Central memory CD8-positive, alpha-beta T cell (primary cell): ENCODE results near the gene GIGYF2.
A peak's percentile ranks its signal among the peaks of the same experiment; 100 is the strongest.

Experiments used
- ATAC-seq: fragments of 150-1000 bp; cut with Tn5 transposase; replicated peaks from 2 replicates; pipeline ENCODE4 v1.10.0; 2022; ENCODE audit warnings: mild to moderate bottlenecking, moderate FRiP score, moderate number of reproducible peaks; ENCODE audit not compliant: poor library complexity, severe bottlenecking; ENCODE audit errors: extremely low read depth
- DNase-seq, 2 donors: peaks; one replicate each; pipeline ENCODE4 v3.0.0; 2021; ENCODE audit warnings: low spot score in 2 of 2
- H3K27ac Mint-ChIP-seq: one replicate; pipeline ENCODE4 v1.8.0; 2022; ENCODE audit warnings: low read depth, mild to moderate bottlenecking, moderate library complexity, mixed read lengths
- H3K27me3 Mint-ChIP-seq: one replicate; pipeline ENCODE4 v1.8.0; 2022; ENCODE audit warnings: mixed read lengths
- H3K36me3 Mint-ChIP-seq: one replicate; pipeline ENCODE4 v1.8.0; 2022; ENCODE audit warnings: mild to moderate bottlenecking, moderate library complexity, mixed read lengths; ENCODE audit not compliant: insufficient read depth
- H3K4me1 Mint-ChIP-seq: one replicate; pipeline ENCODE4 v1.8.0; 2022; ENCODE audit warnings: mixed read lengths
- H3K4me3 Mint-ChIP-seq: one replicate; pipeline ENCODE4 v1.8.0; 2022; ENCODE audit warnings: mild to moderate bottlenecking, moderate library complexity, mixed read lengths
- H3K9me3 Mint-ChIP-seq: one replicate; pipeline ENCODE4 v1.8.0; 2022; ENCODE audit warnings: mixed read lengths

GIGYF2 gene

DNA sequence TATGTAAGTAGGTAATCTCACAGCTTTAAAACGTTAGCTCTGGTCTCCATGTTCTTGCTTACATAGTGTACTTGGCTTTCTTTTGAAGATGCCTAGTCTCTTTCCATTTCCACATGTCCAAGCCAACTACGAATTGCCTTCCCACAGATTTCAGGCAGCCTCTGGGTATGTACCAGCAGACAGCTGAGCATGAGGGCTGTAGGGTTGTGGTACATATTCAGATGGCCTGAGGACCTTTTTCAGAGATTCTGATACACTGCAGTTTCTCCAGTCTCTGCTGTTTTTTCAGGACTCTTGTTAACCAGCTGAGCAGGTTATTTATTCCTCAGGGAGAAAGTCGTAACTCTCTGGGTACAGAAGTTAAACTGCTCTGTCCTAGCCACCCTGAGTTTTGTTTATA lies 82.3 kb downstream of the GIGYF2 start:
- H3K4me3 Mint-ChIP-seq: no peak overlapping the region
- H3K27me3 Mint-ChIP-seq: no peaks in the 10 kb centered on the region
- no peaks in the 10 kb centered on the region for H3K9me3 Mint-ChIP-seq
- H3K27ac Mint-ChIP-seq: no peak overlapping the region
- no peak for ATAC-seq
- no peak for DNase-seq
- H3K36me3 Mint-ChIP-seq: peaks cover 17% of the 10 kb centered on the region
- H3K4me1 Mint-ChIP-seq: no peaks in the 10 kb centered on the region

DNA sequence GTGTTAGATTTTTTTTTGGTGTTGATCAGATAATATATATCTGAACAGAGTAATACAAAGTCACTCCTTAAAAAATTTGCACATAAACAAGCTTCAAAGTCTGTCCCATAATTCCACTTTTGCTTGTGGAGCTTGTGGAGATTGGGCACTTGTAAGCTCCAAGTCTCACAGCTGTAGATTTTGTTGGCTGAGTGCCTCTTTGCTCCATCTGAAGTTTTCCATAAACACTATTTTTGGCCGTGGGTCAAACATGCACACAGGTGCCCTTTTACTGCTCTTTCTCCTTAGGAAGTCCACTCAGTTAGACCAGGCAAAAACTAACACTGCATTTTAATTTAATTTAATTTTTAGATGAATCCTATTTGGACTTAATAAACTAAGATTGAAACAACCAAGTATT lies 82.8 kb downstream of the GIGYF2 start:
- Mint-ChIP-seq H3K27me3 (no peaks in the 10 kb centered on the region), H3K4me1 (no peaks in the 10 kb centered on the region), H3K36me3 (peaks cover 15% of the 10 kb centered on the region), H3K4me3 (no peak overlapping the region), H3K9me3 (no peaks in the 10 kb centered on the region), H3K27ac (no peak overlapping the region)
- no peak for ATAC-seq
- no peak for DNase-seq

DNA sequence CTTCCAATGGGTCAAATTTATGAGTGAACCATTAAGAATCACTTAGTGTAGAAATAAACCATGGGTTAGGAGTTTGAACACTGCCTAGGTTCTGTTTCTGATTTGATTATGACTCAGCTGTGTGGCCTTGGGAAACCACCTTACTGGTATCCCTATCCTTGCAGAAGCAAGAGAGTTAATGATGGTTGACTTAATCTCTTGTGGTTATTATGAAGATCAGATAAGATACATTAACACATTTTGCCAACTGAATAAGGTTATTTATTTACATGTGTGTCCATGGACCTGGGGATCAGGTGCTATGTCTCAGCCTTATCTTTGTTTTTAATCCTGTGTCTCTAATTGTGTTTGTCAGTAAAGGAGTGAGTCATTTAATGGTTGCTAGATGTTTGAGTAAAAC lies 84.6 kb downstream of the GIGYF2 start:
- no peaks in the 10 kb centered on the region for H3K27me3 Mint-ChIP-seq
- ATAC-seq: peak; percentile 72
- peaks cover 15% of the 10 kb centered on the region for H3K36me3 Mint-ChIP-seq

DNA sequence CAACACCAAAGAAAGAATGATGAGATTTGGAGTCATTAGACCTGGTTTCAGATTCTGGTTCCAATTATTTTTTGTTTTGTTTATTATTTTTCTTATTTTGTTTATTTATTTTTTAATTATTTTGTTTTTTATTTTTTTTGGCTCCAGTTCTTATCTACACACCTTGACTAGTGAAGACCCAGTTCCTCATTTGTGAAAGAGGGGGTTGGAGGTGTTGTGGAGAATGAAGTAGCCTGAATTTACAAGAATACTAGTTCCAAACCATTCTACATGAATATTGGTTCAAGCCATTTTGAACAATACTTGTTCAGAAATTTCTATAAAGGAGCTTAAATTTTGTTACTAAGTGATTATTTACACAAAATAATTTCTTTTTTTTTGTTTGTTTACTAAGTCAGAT lies 86.1 kb downstream of the GIGYF2 start:
- Mint-ChIP-seq H3K9me3 (no peaks in the 10 kb centered on the region), H3K4me1 (no peaks in the 10 kb centered on the region), H3K27me3 (no peaks in the 10 kb centered on the region), H3K4me3 (no peak overlapping the region), H3K36me3 (peaks cover 19% of the 10 kb centered on the region), H3K27ac (no peak overlapping the region)
- DNase-seq (no peak), ATAC-seq (no peak)

More for the DNA sequence above, 84.6 kb downstream of the GIGYF2 start:
- Mint-ChIP-seq H3K4me3 (no peak overlapping the region), H3K9me3 (no peaks in the 10 kb centered on the region), H3K4me1 (no peaks in the 10 kb centered on the region), H3K27ac (peak overlapping the region; percentile 33)
- DNase-seq: no peak

DNA sequence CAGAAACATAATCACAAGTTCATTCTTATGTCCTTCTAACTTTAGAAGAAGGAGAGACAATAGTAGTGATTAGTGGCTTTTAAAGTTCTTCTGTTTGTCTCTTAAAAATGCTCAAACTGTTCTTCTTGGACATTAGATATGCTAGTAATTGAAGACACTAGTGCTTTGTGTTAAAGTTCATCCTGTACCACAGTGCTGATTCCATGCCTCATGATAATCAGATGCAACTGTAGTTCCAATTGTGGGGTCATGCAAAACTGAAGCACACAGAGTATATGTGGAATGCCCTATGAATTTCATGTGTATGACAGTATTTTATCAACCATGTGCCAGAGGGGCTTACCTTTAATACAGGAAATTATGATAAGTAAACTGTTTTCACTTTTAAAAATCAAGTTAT lies 90.7 kb downstream of the GIGYF2 start:
- DNase-seq: no peak
- H3K36me3 Mint-ChIP-seq: peaks cover 36% of the 10 kb centered on the region
- H3K27ac Mint-ChIP-seq: no peak overlapping the region
- no peak overlapping the region for H3K4me3 Mint-ChIP-seq
- no peak for ATAC-seq
- H3K4me1 Mint-ChIP-seq: no peaks in the 10 kb centered on the region
- no peaks in the 10 kb centered on the region for H3K27me3 Mint-ChIP-seq
- no peaks in the 10 kb centered on the region for H3K9me3 Mint-ChIP-seq

DNA sequence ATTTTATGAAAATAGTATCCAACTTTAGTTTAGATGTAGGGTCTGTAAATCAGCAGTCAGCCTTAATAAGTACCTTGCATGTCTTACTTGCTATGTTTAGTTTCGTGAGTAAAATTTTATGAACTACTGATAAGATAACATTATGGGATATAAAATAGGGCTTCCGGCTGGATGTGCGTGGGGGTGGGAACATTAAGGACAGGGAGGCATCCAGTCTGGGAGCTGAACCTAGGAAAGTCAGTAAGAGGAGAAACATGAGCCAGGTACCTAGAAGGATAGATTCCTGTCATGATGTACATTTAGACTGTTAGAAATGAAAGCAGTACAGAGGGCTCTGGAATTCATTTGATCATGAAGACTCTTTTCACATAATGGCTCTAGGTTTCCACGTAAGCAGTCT lies 92.0 kb downstream of the GIGYF2 start:
- peaks cover 33% of the 10 kb centered on the region for H3K36me3 Mint-ChIP-seq
- no peaks in the 10 kb centered on the region for H3K27me3 Mint-ChIP-seq
- H3K9me3 Mint-ChIP-seq: no peaks in the 10 kb centered on the region
- no peak overlapping the region for H3K27ac Mint-ChIP-seq
- no peak overlapping the region for H3K4me3 Mint-ChIP-seq
- H3K4me1 Mint-ChIP-seq: no peaks in the 10 kb centered on the region
- ATAC-seq (no peak), DNase-seq (no peak)

DNA sequence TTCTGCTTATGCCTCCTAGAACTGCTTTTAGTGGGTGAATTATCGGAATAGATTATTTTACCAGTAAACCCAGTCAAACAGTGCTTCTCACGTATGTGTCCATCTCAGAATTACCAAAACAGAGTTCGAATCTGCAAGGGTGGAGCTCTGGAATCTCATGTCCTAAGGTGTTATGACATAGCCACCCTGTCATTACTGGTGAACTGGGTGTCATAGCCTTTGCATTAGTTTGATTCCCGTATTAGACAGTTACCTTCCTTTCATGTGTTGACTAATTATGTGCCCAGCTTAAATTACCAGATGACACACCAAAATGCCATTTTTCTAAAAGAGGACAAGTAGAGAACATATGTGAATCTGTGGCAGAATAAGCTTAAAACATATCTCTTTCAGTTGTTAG lies 94.4 kb downstream of the GIGYF2 start:
- H3K27me3 Mint-ChIP-seq: no peaks in the 10 kb centered on the region
- DNase-seq: no peak
- peaks cover 45% of the 10 kb centered on the region for H3K36me3 Mint-ChIP-seq
- H3K4me1 Mint-ChIP-seq: no peaks in the 10 kb centered on the region
- no peak for ATAC-seq
- no peak overlapping the region for H3K27ac Mint-ChIP-seq
- no peaks in the 10 kb centered on the region for H3K9me3 Mint-ChIP-seq
- no peak overlapping the region for H3K4me3 Mint-ChIP-seq

DNA sequence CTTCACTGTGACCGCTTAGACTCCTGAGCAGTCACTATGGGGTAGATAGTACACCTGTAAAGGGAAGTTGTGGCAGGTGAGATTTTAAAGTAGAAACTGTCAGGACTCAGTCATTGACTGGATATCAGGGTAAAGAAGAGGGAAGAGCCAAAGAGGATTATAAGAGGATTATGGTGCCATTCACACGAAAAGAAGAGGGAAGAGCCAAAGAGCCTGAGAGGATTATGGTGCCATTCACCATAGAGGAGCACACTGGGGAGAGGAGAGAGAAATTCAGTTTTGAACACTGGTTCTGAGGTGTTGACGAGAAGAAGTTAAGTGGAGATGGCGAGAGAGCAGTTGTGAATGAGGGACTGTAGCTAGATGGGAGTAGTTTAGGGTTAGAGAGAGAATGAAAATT lies 96.1 kb downstream of the GIGYF2 start:
- Mint-ChIP-seq H3K4me1 (no peaks in the 10 kb centered on the region), H3K27me3 (no peaks in the 10 kb centered on the region), H3K9me3 (no peaks in the 10 kb centered on the region), H3K27ac (no peak overlapping the region), H3K4me3 (no peak overlapping the region), H3K36me3 (peaks cover 47% of the 10 kb centered on the region)
- ATAC-seq (no peak), DNase-seq (no peak)

DNA sequence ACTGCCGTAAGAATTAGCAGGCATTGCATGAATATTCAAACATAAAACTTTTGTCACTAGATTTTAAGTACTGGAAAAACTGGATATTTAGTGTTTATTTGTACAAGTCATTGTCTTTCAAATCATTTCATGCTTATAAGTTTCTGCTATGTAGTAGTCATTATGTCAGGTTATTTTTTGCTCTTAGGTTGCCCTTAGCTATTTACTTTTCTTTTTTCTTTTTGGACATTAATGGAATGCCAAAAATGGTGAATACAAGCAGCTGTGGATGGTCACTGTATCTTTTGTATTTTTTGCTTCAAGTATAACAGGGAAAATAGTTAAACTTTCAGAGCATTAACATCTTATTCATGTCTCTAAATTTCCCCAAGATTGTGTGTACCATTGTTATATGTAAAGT lies 97.8 kb downstream of the GIGYF2 start:
- H3K9me3 Mint-ChIP-seq: no peaks in the 10 kb centered on the region
- peaks cover 40% of the 10 kb centered on the region for H3K36me3 Mint-ChIP-seq
- H3K27ac Mint-ChIP-seq: peak overlapping the region; percentile 58
- H3K4me1 Mint-ChIP-seq: no peaks in the 10 kb centered on the region
- ATAC-seq (no peak), DNase-seq (no peak)
- H3K4me3 Mint-ChIP-seq: no peak overlapping the region
- no peaks in the 10 kb centered on the region for H3K27me3 Mint-ChIP-seq

DNA sequence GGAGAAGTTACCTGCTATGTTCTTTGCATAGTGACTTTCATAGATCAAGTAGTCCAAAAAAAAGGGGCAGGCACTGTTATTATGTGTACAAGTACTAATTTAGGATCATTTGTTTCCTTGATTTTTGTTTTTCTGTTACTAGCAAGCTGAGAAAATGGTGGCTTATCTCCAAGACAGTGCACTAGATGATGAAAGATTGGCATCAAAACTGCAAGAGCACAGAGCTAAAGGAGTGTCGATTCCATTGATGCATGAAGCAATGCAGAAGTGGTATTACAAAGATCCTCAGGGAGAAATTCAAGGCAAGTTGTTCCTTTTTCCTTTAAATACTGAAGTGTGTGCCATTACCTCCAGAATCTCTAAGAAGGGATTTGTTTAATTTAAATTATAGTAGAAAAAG lies 98.8 kb downstream of the GIGYF2 start:
- Mint-ChIP-seq H3K9me3 (no peaks in the 10 kb centered on the region), H3K27me3 (no peaks in the 10 kb centered on the region), H3K4me3 (no peak overlapping the region), H3K36me3 (peaks cover 37% of the 10 kb centered on the region), H3K4me1 (no peaks in the 10 kb centered on the region), H3K27ac (no peak overlapping the region)
- no peak for DNase-seq
- no peak for ATAC-seq

DNA sequence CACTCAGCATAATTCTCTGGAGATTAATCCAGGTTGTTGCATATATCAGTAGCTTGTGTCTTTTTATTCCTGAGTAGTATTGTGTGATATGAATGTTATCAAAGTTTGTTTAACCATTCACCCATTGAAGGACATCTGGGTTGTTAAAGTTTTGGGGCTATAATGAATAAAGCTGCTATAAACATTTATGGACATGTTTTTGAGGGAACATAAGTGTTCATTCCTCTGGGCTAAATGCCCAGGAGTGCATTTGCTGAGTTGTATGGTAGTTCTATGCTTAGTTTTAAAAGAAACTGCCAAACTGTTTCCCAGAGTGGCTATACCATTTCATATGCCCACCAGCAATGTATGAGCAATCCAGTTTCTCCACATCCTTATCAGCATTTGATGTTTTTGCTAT lies 101.1 kb downstream of the GIGYF2 start:
- DNase-seq: no peak
- Mint-ChIP-seq H3K4me1 (no peaks in the 10 kb centered on the region), H3K27ac (no peak overlapping the region), H3K36me3 (peaks cover 34% of the 10 kb centered on the region), H3K9me3 (no peaks in the 10 kb centered on the region), H3K27me3 (no peaks in the 10 kb centered on the region), H3K4me3 (no peak overlapping the region)
- ATAC-seq: no peak

DNA sequence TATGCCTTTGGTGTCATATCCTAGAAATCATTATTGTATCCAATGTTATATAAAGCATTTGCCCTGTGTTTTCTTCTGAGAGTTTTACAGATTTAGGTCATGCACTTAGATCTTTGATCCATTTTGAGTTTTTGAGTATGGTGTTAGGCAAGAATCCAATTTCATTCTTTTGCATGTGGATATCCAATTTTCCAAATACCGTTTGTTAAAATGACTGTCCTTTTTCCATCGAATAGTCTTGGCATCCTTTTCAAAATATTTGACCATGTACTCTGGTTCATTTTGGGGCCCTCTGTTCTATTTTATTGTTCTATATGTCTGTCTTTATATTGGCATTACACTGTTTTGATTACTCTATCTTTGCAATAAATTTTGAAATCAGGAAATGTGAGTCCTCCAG lies 103.0 kb downstream of the GIGYF2 start:
- DNase-seq: no peak
- H3K27me3 Mint-ChIP-seq: no peaks in the 10 kb centered on the region
- H3K36me3 Mint-ChIP-seq: peaks cover 35% of the 10 kb centered on the region
- H3K27ac Mint-ChIP-seq: no peak overlapping the region
- peaks cover 3% of the 10 kb centered on the region for H3K4me1 Mint-ChIP-seq
- no peak for ATAC-seq
- no peak overlapping the region for H3K4me3 Mint-ChIP-seq
- no peaks in the 10 kb centered on the region for H3K9me3 Mint-ChIP-seq

DNA sequence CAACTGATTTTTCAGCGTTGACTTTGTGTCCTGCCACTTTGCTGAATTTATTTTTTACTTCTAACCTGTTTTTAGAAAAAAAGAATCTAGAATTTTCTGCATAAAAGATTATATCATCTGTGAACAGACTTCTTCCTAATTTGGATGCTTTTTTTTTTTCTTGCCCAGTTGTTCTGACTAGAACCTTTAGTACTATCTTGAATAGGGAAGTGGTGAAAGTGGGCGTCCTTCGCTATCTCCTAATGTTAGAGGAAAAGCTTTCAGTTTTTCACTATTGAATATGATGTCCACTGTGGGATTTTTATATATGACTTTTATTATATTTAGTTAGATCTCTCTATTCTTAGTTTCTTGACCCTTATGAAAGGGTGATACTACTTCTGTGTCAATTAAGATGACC lies 105.0 kb downstream of the GIGYF2 start:
- H3K36me3 Mint-ChIP-seq: peaks cover 28% of the 10 kb centered on the region
- DNase-seq: no peak
- H3K9me3 Mint-ChIP-seq: no peaks in the 10 kb centered on the region
- H3K27me3 Mint-ChIP-seq: no peaks in the 10 kb centered on the region
- H3K4me1 Mint-ChIP-seq: peaks cover 7% of the 10 kb centered on the region
- H3K4me3 Mint-ChIP-seq: no peak overlapping the region
- ATAC-seq: no peak
- H3K27ac Mint-ChIP-seq: no peak overlapping the region
